ENCODE measurements around the gene CTSD. TPM values are rescaled to one million over a fixed set of nuclear protein-coding genes. Genes with fewer than 3 reads are reported as not detected.

Gene CTSD
- total RNA-seq, 1 donor: 519 TPM

GRCh38 chr11:1782031-1782590 lies 18.4 kb upstream of the CTSD start:
- no peaks in the 10 kb centered on the region for H4K20me1 ChIP-seq (ENCODE audit: insufficient read depth, low read length)

GRCh38 chr11:1781593-1781975 lies 17.9 kb upstream of the CTSD start:
- no peak overlapping the region for H3K27ac ChIP-seq (ENCODE audit: low read depth, low read length)
- no peak for TF ChIP-seq CTCF (IDR thresholded peaks at IDR 0.05; ENCODE audit: extremely low read depth, low read depth, low read length)
- no peaks in the 10 kb centered on the region for H3K79me2 ChIP-seq (ENCODE audit: insufficient read depth, low read length)
- no peak overlapping the region for H2AFZ ChIP-seq (ENCODE audit: low read length)
- H3K9me3 ChIP-seq (ENCODE audit: low read depth, low read length): no peaks in the 10 kb centered on the region
- no peak overlapping the region for H3K4me2 ChIP-seq (ENCODE audit: insufficient read depth, low read length)
- no peak overlapping the region for H3K4me3 ChIP-seq (ENCODE audit: insufficient read depth, low read length)
- H3K27me3 ChIP-seq (ENCODE audit: insufficient read depth, low read length): peaks cover 3% of the 10 kb centered on the region
- no peaks in the 10 kb centered on the region for H3K4me1 ChIP-seq (ENCODE audit: insufficient read depth, low read length)
- H4K20me1 ChIP-seq (ENCODE audit: insufficient read depth, low read length): no peaks in the 10 kb centered on the region
- no peaks in the 10 kb centered on the region for H3K36me3 ChIP-seq (ENCODE audit: insufficient read depth, low read length)
- DNase-seq (ENCODE audit: insufficient read length, low spot score, missing footprints): peak; percentile 44

More at GRCh38 chr11:1782031-1782590, 18.4 kb upstream of the CTSD start:
- Histone ChIP-seq H3K4me3 (ENCODE audit: insufficient read depth, low read length) (no peak overlapping the region), H3K79me2 (ENCODE audit: insufficient read depth, low read length) (no peaks in the 10 kb centered on the region), H3K27ac (ENCODE audit: low read depth, low read length) (no peak overlapping the region), H3K36me3 (ENCODE audit: insufficient read depth, low read length) (no peaks in the 10 kb centered on the region), H3K4me1 (ENCODE audit: insufficient read depth, low read length) (no peaks in the 10 kb centered on the region), H2AFZ (ENCODE audit: low read length) (no peak overlapping the region), H3K27me3 (ENCODE audit: insufficient read depth, low read length) (peaks cover 4% of the 10 kb centered on the region), H3K9me3 (ENCODE audit: low read depth, low read length) (no peaks in the 10 kb centered on the region), H3K4me2 (ENCODE audit: insufficient read depth, low read length) (no peak overlapping the region)
- peak; percentile 36 for DNase-seq (ENCODE audit: insufficient read length, low spot score, missing footprints)
- no peak for TF ChIP-seq CTCF (IDR thresholded peaks at IDR 0.05; ENCODE audit: extremely low read depth, low read depth, low read length)

GRCh38 chr11:1780700-1781592 lies 17.2 kb upstream of the CTSD start:
- peak; percentile 56 for DNase-seq (ENCODE audit: insufficient read length, low spot score, missing footprints)

More at GRCh38 chr11:1780700-1781592, 17.2 kb upstream of the CTSD start:
- Histone ChIP-seq H3K27ac (ENCODE audit: low read depth, low read length) (no peak overlapping the region), H3K4me1 (ENCODE audit: insufficient read depth, low read length) (no peaks in the 10 kb centered on the region), H3K27me3 (ENCODE audit: insufficient read depth, low read length) (no peaks in the 10 kb centered on the region), H3K4me2 (ENCODE audit: insufficient read depth, low read length) (no peak overlapping the region), H3K79me2 (ENCODE audit: insufficient read depth, low read length) (no peaks in the 10 kb centered on the region), H3K9me3 (ENCODE audit: low read depth, low read length) (no peaks in the 10 kb centered on the region), H3K36me3 (ENCODE audit: insufficient read depth, low read length) (no peaks in the 10 kb centered on the region), H2AFZ (ENCODE audit: low read length) (no peak overlapping the region), H3K4me3 (ENCODE audit: insufficient read depth, low read length) (no peak overlapping the region), H4K20me1 (ENCODE audit: insufficient read depth, low read length) (no peaks in the 10 kb centered on the region)
- no peak for TF ChIP-seq CTCF (IDR thresholded peaks at IDR 0.05; ENCODE audit: extremely low read depth, low read depth, low read length)
